ENCODE results near the gene SMIM33.
A peak's percentile ranks its signal among the peaks of the same experiment; 100 is the strongest.
"Not testable (repeated sequence)": the region's sequence is repeated elsewhere in the genome, so short reads cannot be mapped to it uniquely, and the experiment has no call there.

The SMIM33 gene

DNA sequence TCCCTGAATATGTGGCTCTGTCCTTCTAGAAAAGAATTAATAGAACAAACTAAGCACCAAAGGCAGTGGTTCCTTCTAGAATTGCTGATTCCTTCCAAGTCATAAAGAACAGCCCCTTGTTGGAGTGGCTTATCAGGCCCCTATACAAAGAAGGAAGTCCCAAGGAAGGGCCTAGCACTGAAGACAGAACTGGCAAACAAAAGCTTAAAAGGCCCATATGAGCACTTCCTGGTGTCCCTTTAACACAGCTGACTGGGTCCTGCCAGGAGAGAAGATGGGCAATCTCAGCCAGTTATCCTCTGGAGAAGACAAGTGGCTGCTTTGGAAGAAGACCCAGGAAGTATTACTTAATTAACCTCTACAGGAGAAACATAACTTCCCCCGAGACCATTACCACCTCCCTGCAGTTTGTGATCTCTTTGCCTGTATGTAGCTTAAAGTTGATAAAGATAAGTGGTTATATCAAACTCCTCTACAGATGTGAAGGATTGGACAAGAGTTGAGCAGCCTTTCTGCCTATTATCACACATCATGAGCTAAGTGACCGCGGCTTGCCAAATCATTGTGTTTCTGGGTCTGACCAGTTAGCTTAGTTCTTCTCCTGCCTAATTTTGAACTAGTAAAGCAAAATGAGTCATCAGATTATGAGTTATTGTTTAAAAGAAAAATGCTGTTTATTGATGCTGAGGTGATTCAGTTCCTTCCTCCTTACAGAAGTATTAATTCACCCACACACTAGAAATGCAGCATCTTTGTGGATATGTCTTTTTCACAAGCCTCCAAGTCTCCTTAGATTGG is 25.0 kb downstream of the SMIM33 start:
- Histone ChIP-seq H3K36me3 (ENCODE audit: control insufficient read depth, insufficient read depth, low read length) (no peaks in the 10 kb centered on the region), H3K4me3 (replicated peaks; ENCODE audit: low read depth, low read length) (no peak overlapping the region), H3K27me3 (replicated peaks; ENCODE audit: control insufficient read depth, insufficient read depth, low read length) (no peaks in the 10 kb centered on the region)
- no peak for DNase-seq (ENCODE audit: extremely low read depth, insufficient read length)
- TF ChIP-seq, protein P1, sequence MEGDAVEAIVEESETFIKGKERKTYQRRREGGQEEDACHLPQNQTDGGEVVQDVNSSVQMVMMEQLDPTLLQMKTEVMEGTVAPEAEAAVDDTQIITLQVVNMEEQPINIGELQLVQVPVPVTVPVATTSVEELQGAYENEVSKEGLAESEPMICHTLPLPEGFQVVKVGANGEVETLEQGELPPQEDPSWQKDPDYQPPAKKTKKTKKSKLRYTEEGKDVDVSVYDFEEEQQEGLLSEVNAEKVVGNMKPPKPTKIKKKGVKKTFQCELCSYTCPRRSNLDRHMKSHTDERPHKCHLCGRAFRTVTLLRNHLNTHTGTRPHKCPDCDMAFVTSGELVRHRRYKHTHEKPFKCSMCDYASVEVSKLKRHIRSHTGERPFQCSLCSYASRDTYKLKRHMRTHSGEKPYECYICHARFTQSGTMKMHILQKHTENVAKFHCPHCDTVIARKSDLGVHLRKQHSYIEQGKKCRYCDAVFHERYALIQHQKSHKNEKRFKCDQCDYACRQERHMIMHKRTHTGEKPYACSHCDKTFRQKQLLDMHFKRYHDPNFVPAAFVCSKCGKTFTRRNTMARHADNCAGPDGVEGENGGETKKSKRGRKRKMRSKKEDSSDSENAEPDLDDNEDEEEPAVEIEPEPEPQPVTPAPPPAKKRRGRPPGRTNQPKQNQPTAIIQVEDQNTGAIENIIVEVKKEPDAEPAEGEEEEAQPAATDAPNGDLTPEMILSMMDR (IDR thresholded peaks at IDR 0.05; ENCODE audit: insufficient read depth, low read length, poor library complexity, severe bottlenecking), result no peak

GRCh38 chr5:139501381-139501780 is 30.6 kb downstream of the SMIM33 start:
- Histone ChIP-seq H3K36me3 (ENCODE audit: control insufficient read depth, insufficient read depth, low read length) (no peaks in the 10 kb centered on the region), H3K4me3 (replicated peaks; ENCODE audit: low read depth, low read length) (no peak overlapping the region), H3K27me3 (replicated peaks; ENCODE audit: control insufficient read depth, insufficient read depth, low read length) (no peaks in the 10 kb centered on the region)
- TF ChIP-seq, protein P1 (IDR thresholded peaks at IDR 0.05; ENCODE audit: insufficient read depth, low read length, poor library complexity, severe bottlenecking), result no peak
- no peak for DNase-seq (ENCODE audit: extremely low read depth, insufficient read length)

- not testable (repeated sequence) for DNase-seq (ENCODE audit: extremely low read depth, insufficient read length); H3K36me3 ChIP-seq (ENCODE audit: control insufficient read depth, insufficient read depth, low read length); H3K27me3 ChIP-seq (replicated peaks; ENCODE audit: control insufficient read depth, insufficient read depth, low read length); H3K4me3 ChIP-seq (replicated peaks; ENCODE audit: low read depth, low read length)
These were observed 32.4 kb downstream of the SMIM33 start for GRCh38 chr5:139503036-139503817.

DNA sequence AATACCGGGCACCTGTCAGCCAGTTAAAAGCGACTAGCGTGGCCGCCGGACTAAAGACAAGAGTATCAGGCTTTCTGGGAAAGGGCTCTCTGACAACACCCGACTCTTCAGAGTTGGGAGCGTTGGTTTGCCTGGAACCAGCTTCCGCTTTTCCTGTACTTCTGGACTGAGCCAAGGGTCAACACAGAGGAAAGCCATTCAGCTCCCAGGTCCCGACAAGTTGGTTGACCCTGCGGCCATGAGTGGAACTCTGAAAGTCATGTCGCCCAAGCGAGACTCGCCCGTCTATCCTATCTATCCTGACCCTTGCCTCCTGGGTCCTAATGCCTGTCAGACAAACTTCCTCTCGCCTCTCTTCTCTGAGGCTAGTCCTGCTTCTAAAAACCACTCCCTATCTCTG is 33.1 kb downstream of the SMIM33 start:
- not testable (repeated sequence) for H3K4me3 ChIP-seq (replicated peaks; ENCODE audit: low read depth, low read length); H3K36me3 ChIP-seq (ENCODE audit: control insufficient read depth, insufficient read depth, low read length); H3K27me3 ChIP-seq (replicated peaks; ENCODE audit: control insufficient read depth, insufficient read depth, low read length); DNase-seq (ENCODE audit: extremely low read depth, insufficient read length)

DNA sequence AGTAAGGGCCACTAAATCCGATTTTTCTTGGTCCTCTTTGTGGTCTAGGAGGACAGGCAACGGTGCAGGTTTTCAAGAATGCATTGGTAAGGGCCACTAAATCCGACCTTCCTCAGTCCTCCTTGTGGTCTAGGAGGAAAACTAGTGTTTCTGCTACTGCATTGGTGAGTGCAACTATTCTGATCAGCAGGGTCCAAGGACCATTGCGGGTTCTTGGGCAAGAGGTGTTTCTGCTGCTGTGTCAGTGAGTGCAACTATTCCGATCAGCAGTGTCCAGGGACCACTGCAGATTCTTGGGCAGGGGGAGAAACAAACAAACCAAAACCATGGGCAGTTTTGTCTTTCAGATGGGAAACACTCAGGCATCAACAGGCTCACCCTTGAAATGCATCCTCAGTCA is 33.9 kb downstream of the SMIM33 start:
- H3K4me3 ChIP-seq (replicated peaks; ENCODE audit: low read depth, low read length); H3K27me3 ChIP-seq (replicated peaks; ENCODE audit: control insufficient read depth, insufficient read depth, low read length); H3K36me3 ChIP-seq (ENCODE audit: control insufficient read depth, insufficient read depth, low read length); DNase-seq (ENCODE audit: extremely low read depth, insufficient read length): not testable (repeated sequence)

- Histone ChIP-seq H3K27me3 (replicated peaks; ENCODE audit: control insufficient read depth, insufficient read depth, low read length) (no peaks in the 10 kb centered on the region), H3K4me3 (replicated peaks; ENCODE audit: low read depth, low read length) (no peak overlapping the region), H3K36me3 (ENCODE audit: control insufficient read depth, insufficient read depth, low read length) (no peaks in the 10 kb centered on the region)
- TF ChIP-seq, protein P1 (IDR thresholded peaks at IDR 0.05; ENCODE audit: insufficient read depth, low read length, poor library complexity, severe bottlenecking), result no peak
- no peak for DNase-seq (ENCODE audit: extremely low read depth, insufficient read length)
These were observed 42.1 kb downstream of the SMIM33 start for GRCh38 chr5:139512786-139513390.

- H3K36me3 ChIP-seq (ENCODE audit: control insufficient read depth, insufficient read depth, low read length); H3K27me3 ChIP-seq (replicated peaks; ENCODE audit: control insufficient read depth, insufficient read depth, low read length); H3K4me3 ChIP-seq (replicated peaks; ENCODE audit: low read depth, low read length): not testable (repeated sequence)
- TF ChIP-seq, protein P1 (IDR thresholded peaks at IDR 0.05; ENCODE audit: insufficient read depth, low read length, poor library complexity, severe bottlenecking), result peak; percentile 69
- DNase-seq (ENCODE audit: extremely low read depth, insufficient read length), result peak; percentile 50
These were observed 42.6 kb downstream of the SMIM33 start for GRCh38 chr5:139513434-139513833.
